ENCODE results near the gene ZNF816. TPM values are rescaled to one million over a fixed set of nuclear protein-coding genes. Genes with fewer than 3 reads are reported as not detected.

Gene ZNF816
- 11.6 and 13.4 TPM in 2 replicates for total RNA-seq

GRCh38 chr19:52962394-52963246 lies at the start of gene ZNF816:
Gene ZNF816, minus strand, starts transcription at chr19:52962881. Its CDS starts 6,792 bp downstream, at chr19:52956089.

GRCh38 chr19:52922841-52923777 lies 39.6 kb downstream of the ZNF816 start, which contains the start of gene ZNF888:
Gene ZNF888, minus strand, starts transcription at chr19:52923428. Its CDS starts 5,555 bp downstream, at chr19:52917873.

Other genes with a start within 250 kb of the ZNF816 start
- gene ZNF611, start 227.8 kb downstream of the ZNF816 start, total RNA-seq: 7.2 and 13.5 TPM in 2 replicates
- gene ZNF600, start 176.1 kb downstream of the ZNF816 start, total RNA-seq: 12.5 and 12.6 TPM in 2 replicates
- 27.0 and 42.2 TPM in 2 replicates for gene ZNF28, start 141.2 kb downstream of the ZNF816 start, total RNA-seq
- 54.0 and 74.0 TPM in 2 replicates for gene ZNF468, start 105.3 kb downstream of the ZNF816 start, total RNA-seq
- gene ZNF320, start 65.2 kb downstream of the ZNF816 start, total RNA-seq: 17.1 and 30.8 TPM in 2 replicates
- gene ZNF888, start 39.5 kb downstream of the ZNF816 start, total RNA-seq: 8.2 and 9.0 TPM in 2 replicates
- gene ERVV-1, start 51.0 kb upstream of the ZNF816 start, total RNA-seq: 0.48 TPM in 1 of 2 replicates, not detected in the other
- gene ERVV-2, start 81.9 kb upstream of the ZNF816 start, total RNA-seq: 0.24 TPM in 1 of 2 replicates, not detected in the other
- 13.6 and 24.6 TPM in 2 replicates for gene ZNF160, start 140.5 kb upstream of the ZNF816 start, total RNA-seq
- 5.8 and 6.3 TPM in 2 replicates for gene ZNF415, start 170.0 kb upstream of the ZNF816 start, total RNA-seq
- gene ZNF347, start 196.2 kb upstream of the ZNF816 start, total RNA-seq: 5.5 and 6.2 TPM in 2 replicates
- 2.6 and 3.4 TPM in 2 replicates for gene ZNF665, start 230.5 kb upstream of the ZNF816 start, total RNA-seq

Measured in tracheal epithelial cell (primary cell).